Keratinocyte (primary cell): ENCODE measurements around the gene SPOCK3. TPM values are rescaled to one million over a fixed set of nuclear protein-coding genes. Genes with fewer than 3 reads are reported as not detected.

Source experiments
- DNase-seq: peaks from one replicate; pipeline ENCODE4 v3.0.0-alpha.2; 2011; ENCODE audit warnings: low read depth, missing footprints, low spot score
- FAIRE-seq: peaks from 2 replicates; lab custom pipeline; 2011; peaks lifted over from hg19 to GRCh38; lab: Jason Lieb, UNC
- H2AFZ ChIP-seq: 2 replicates; pipeline ENCODE4 v1.6.0; 2012; ENCODE audit warnings: low read length, control low read depth, inconsistent platforms; ENCODE audit not compliant: control insufficient read depth
- H3K27ac ChIP-seq: 2 replicates; pipeline ENCODE4 v1.5.1; 2011; ENCODE audit warnings: low read length; ENCODE audit not compliant: control insufficient read depth, insufficient read depth
- H3K27me3 ChIP-seq: 3 replicates; pipeline ENCODE4 v1.6.0; 2011; ENCODE audit warnings: low read length; ENCODE audit not compliant: control insufficient read depth, insufficient read depth; ENCODE audit errors: extremely low read depth
- H3K36me3 ChIP-seq, 2 experiments: 2 replicates in 1 of 2; 3 replicates in 1 of 2; pipeline ENCODE4 v1.5.1; 2011; ENCODE audit warnings: low read length in 2 of 2, mild to moderate bottlenecking in 1 of 2; ENCODE audit not compliant: control insufficient read depth in 2 of 2, insufficient read depth in 2 of 2; ENCODE audit errors: extremely low read depth in 1 of 2
- H3K4me1 ChIP-seq: 3 replicates; pipeline ENCODE4 v1.5.1; 2011; ENCODE audit warnings: low read length; ENCODE audit not compliant: control insufficient read depth, insufficient read depth; ENCODE audit errors: extremely low read depth
- H3K4me2 ChIP-seq: 3 replicates; pipeline ENCODE4 v1.6.0; 2011; ENCODE audit warnings: low read depth, low read length; ENCODE audit not compliant: control insufficient read depth, insufficient read depth; ENCODE audit errors: extremely low read depth
- H3K4me3 ChIP-seq, 3 experiments: fragments of 200-600 bp in 1 of 3; sonication (generic) in 1 of 3; 2 replicates in 2 of 3; 3 replicates in 1 of 3; pipeline ENCODE4 v1.5.1; 2011 to 2016; ENCODE audit warnings: low read length in 3 of 3, mild to moderate bottlenecking in 3 of 3, control low read depth in 2 of 3, inconsistent platforms in 1 of 3, low read depth in 1 of 3, mixed read lengths in 1 of 3, mixed run types in 1 of 3, moderate library complexity in 1 of 3; ENCODE audit not compliant: control insufficient read depth in 2 of 3, insufficient read depth in 2 of 3; ENCODE audit errors: extremely low read depth in 1 of 3
- H3K79me2 ChIP-seq: 2 replicates; pipeline ENCODE4 v1.6.0; 2012; ENCODE audit warnings: low read length; ENCODE audit not compliant: control insufficient read depth, insufficient read depth
- H3K9ac ChIP-seq: 3 replicates; pipeline ENCODE4 v1.6.0; 2011; ENCODE audit warnings: low read length; ENCODE audit not compliant: control insufficient read depth, insufficient read depth; ENCODE audit errors: extremely low read depth
- H3K9me1 ChIP-seq: 3 replicates; pipeline ENCODE4 v1.6.0; 2011; ENCODE audit warnings: low read length; ENCODE audit not compliant: control insufficient read depth, insufficient read depth; ENCODE audit errors: extremely low read depth
- H3K9me3 ChIP-seq: 2 replicates; pipeline ENCODE4 v1.5.1; 2012; ENCODE audit warnings: low read depth, low read length; ENCODE audit not compliant: control insufficient read depth
- H4K20me1 ChIP-seq: 3 replicates; pipeline ENCODE4 v1.6.0; 2011; ENCODE audit warnings: low read length; ENCODE audit not compliant: control insufficient read depth, insufficient read depth; ENCODE audit errors: extremely low read depth
- CTCF ChIP-seq, 3 experiments: IDR thresholded peaks in 1 of 3; conservative IDR thresholded peaks in 1 of 3; optimal IDR thresholded peaks in 1 of 3; 2 replicates in 2 of 3; 3 replicates in 1 of 3; pipeline versions ENCODE3 to v1.5.1; 2011; ENCODE audit warnings: low read length in 3 of 3, mild to moderate bottlenecking in 3 of 3, moderate library complexity in 2 of 3, control low read depth in 1 of 3, inconsistent platforms in 1 of 3; ENCODE audit not compliant: insufficient read depth in 2 of 3; ENCODE audit errors: extremely low read depth in 1 of 3
- EZH2 ChIP-seq: IDR thresholded peaks from one replicate; pipeline ENCODE4 v1.6.1; 2012; ENCODE audit warnings: inconsistent platforms, mild to moderate bottlenecking, low read length, moderate library complexity
- dilution Hi-C: fragments of 300-500 bp; cut with MboI; formaldehyde crosslinking; loops from one replicate; pipeline ENCODE4 v1.7.0; 2020; ENCODE audit warnings: low sequenced_read_pairs; ENCODE audit not compliant: extremely low pct_ligation_motif_present
- polyA plus RNA-seq, 5 experiments: library from polyadenylated mRNA; depleted of rRNA in 3 of 5; stranded (reverse) in 3 of 5; stranded (forward) in 1 of 5; unstranded in 1 of 5; fragments of >200 nt; gene quantifications; 1 replicate in 1 of 5; 2 replicates in 3 of 5; 3 replicates in 1 of 5; pipeline versions ENCODE4 v1.2.1 to v1.2.3, GENCODE V29; 2011 to 2012; ENCODE audit warnings: missing spikeins in 2 of 5, low read depth in 1 of 5, low replicate concordance in 1 of 5

SPOCK3 gene
- polyA plus RNA-seq, 1 donor (not counting 4 experiments of a cell fraction or from before 2014, with no cell fraction given): not detected

GRCh38 chr4:166822386-166822785 lies 411.9 kb downstream of the SPOCK3 start:
- DNase-seq: no peak
- no peak overlapping the region for H2AFZ ChIP-seq
- H4K20me1 ChIP-seq: no peaks in the 10 kb centered on the region
- H3K4me2 ChIP-seq: no peak overlapping the region
- no peak for FAIRE-seq
- H3K27ac ChIP-seq: no peak overlapping the region
- H3K4me1 ChIP-seq: no peaks in the 10 kb centered on the region
- H3K9me1 ChIP-seq: no peaks in the 10 kb centered on the region
- dilution Hi-C loops: no loop called here
- TF ChIP-seq EZH2: no peak
- TF ChIP-seq CTCF (optimal IDR thresholded peaks at IDR 0.05 in 1 of 3, IDR thresholded peaks at IDR 0.05 in 1 of 3, conservative IDR thresholded peaks at IDR 0.05 in 1 of 3; ENCODE audit: extremely low read depth in 1 of 3, insufficient read depth in 2 of 3, low read length in 3 of 3): no peak
- H3K9me3 ChIP-seq: no peaks in the 10 kb centered on the region
- no peaks in the 10 kb centered on the region for H3K27me3 ChIP-seq
- H3K36me3 ChIP-seq: no peaks in the 10 kb centered on the region
- no peaks in the 10 kb centered on the region for H3K79me2 ChIP-seq
- no peak overlapping the region for H3K9ac ChIP-seq
- no peak overlapping the region for H3K4me3 ChIP-seq

GRCh38 chr4:166816890-166817289 lies 417.4 kb downstream of the SPOCK3 start:
- dilution Hi-C loops: no loop called here
- DNase-seq (no peak), FAIRE-seq (no peak)
- Histone ChIP-seq H4K20me1 (no peaks in the 10 kb centered on the region), H3K9ac (no peak overlapping the region), H3K9me3 (no peaks in the 10 kb centered on the region), H3K4me1 (no peaks in the 10 kb centered on the region), H3K79me2 (no peaks in the 10 kb centered on the region), H3K36me3 (no peaks in the 10 kb centered on the region), H2AFZ (no peak overlapping the region), H3K27ac (no peak overlapping the region), H3K4me2 (no peak overlapping the region), H3K27me3 (no peaks in the 10 kb centered on the region), H3K4me3 (no peak overlapping the region), H3K9me1 (no peaks in the 10 kb centered on the region)
- TF ChIP-seq EZH2: no peak
- TF ChIP-seq CTCF (optimal IDR thresholded peaks at IDR 0.05 in 1 of 3, IDR thresholded peaks at IDR 0.05 in 1 of 3, conservative IDR thresholded peaks at IDR 0.05 in 1 of 3; ENCODE audit: extremely low read depth in 1 of 3, insufficient read depth in 2 of 3, low read length in 3 of 3): no peak
